ENCODE measurements around the gene PRR7.

The PRR7 gene

GRCh38 chr5:177501874-177502678 is 55.5 kb downstream of the PRR7 start:
- DNase-seq: no peak

GRCh38 chr5:177502886-177503285 is 56.3 kb downstream of the PRR7 start:
- DNase-seq: no peak

GRCh38 chr5:177503351-177504085 is 56.9 kb downstream of the PRR7 start:
- DNase-seq: no peak

- DNase-seq: no peak
Measured at GRCh38 chr5:177504086-177505056, 57.8 kb downstream of the PRR7 start.

GRCh38 chr5:177505075-177505474 is 58.5 kb downstream of the PRR7 start:
- DNase-seq: no peak

Measured in NCI-H2171 treated with DMSO at 0.1 percent for 48 hours (cell line).